ENCODE results near the gene TNNT3.

TNNT3 gene

GRCh38 chr11:1967641-1968225 is 48.2 kb downstream of the TNNT3 start:
- TF ChIP-seq CREB5 (CRISPR knock-in tag; IDR thresholded peaks at IDR 0.05; ENCODE audit: low read depth) (no peak), ISL1 (CRISPR knock-in tag; IDR thresholded peaks at IDR 0.05) (no peak), ZNF8 (CRISPR knock-in tag; IDR thresholded peaks at IDR 0.05) (no peak), ZFP30 (CRISPR knock-in tag; IDR thresholded peaks at IDR 0.05) (no peak), TOX (CRISPR knock-in tag; IDR thresholded peaks at IDR 0.05; ENCODE audit: borderline replicate concordance) (no peak), ZFP3 (CRISPR knock-in tag; IDR thresholded peaks at IDR 0.05) (no peak)
- no peak for ATAC-seq

GRCh38 chr11:1968454-1969002 is 49.0 kb downstream of the TNNT3 start:
- ATAC-seq: peak; percentile 60
- TF ChIP-seq GLIS3 (CRISPR knock-in tag; IDR thresholded peaks at IDR 0.05): no peak
- no peak for TF ChIP-seq ZNF70 (CRISPR knock-in tag; IDR thresholded peaks at IDR 0.05)
- TF ChIP-seq PATZ1 (CRISPR knock-in tag; IDR thresholded peaks at IDR 0.05; ENCODE audit: borderline replicate concordance): no peak
- no peak for TF ChIP-seq OSR1 (CRISPR knock-in tag; IDR thresholded peaks at IDR 0.05)
- no peak for TF ChIP-seq BACH2 (CRISPR knock-in tag; IDR thresholded peaks at IDR 0.05; ENCODE audit: borderline replicate concordance)

GRCh38 chr11:1969035-1969434 is 49.5 kb downstream of the TNNT3 start:
- ATAC-seq: peak; percentile 74
- TF ChIP-seq POU6F1 (CRISPR knock-in tag; IDR thresholded peaks at IDR 0.05; ENCODE audit: borderline replicate concordance, low read depth) (no peak), CSRNP3 (CRISPR knock-in tag; IDR thresholded peaks at IDR 0.05) (no peak)

GRCh38 chr11:1969776-1970175 is 50.3 kb downstream of the TNNT3 start:
- no peak for TF ChIP-seq POU6F1 (CRISPR knock-in tag; IDR thresholded peaks at IDR 0.05; ENCODE audit: borderline replicate concordance, low read depth)
- ATAC-seq: no peak

GRCh38 chr11:1970956-1971355 is 51.5 kb downstream of the TNNT3 start:
- no peak for ATAC-seq
- TF ChIP-seq TSHZ2 (CRISPR knock-in tag; IDR thresholded peaks at IDR 0.05) (no peak), ZC3H10 (CRISPR knock-in tag; IDR thresholded peaks at IDR 0.05) (no peak), ESRRG (CRISPR knock-in tag; IDR thresholded peaks at IDR 0.05) (no peak), PATZ1 (CRISPR knock-in tag; IDR thresholded peaks at IDR 0.05; ENCODE audit: borderline replicate concordance) (no peak), CREB5 (CRISPR knock-in tag; IDR thresholded peaks at IDR 0.05; ENCODE audit: low read depth) (no peak), RARB (CRISPR knock-in tag; IDR thresholded peaks at IDR 0.05) (no peak), POU6F1 (CRISPR knock-in tag; IDR thresholded peaks at IDR 0.05; ENCODE audit: borderline replicate concordance, low read depth) (no peak)

Data from SK-N-SH treated with all-trans-retinoic acid at 6 μM for 48 hours (cell line).